Gastroesophageal sphincter (tissue), 3 donors: Measurements from ENCODE around the gene USP20.

Experiments
- CTCF ChIP-seq, 4 experiments: fragments of 200-600 bp in 2 of 4; fragments of 450-650 bp in 2 of 4; sonication (generic) in 1 of 4; IDR thresholded peaks; one replicate each; pipeline ENCODE4 v1.5.1; 2017 to 2019; ENCODE audit warnings: antibody characterized with exemption in 4 of 4, mild to moderate bottlenecking in 2 of 4, moderate library complexity in 2 of 4
- POLR2AphosphoS5 ChIP-seq: sonication (generic); formaldehyde crosslinking; IDR thresholded peaks from one replicate; pipeline ENCODE4 v1.6.1; 2017; ENCODE audit warnings: antibody characterized with exemption

DNA sequence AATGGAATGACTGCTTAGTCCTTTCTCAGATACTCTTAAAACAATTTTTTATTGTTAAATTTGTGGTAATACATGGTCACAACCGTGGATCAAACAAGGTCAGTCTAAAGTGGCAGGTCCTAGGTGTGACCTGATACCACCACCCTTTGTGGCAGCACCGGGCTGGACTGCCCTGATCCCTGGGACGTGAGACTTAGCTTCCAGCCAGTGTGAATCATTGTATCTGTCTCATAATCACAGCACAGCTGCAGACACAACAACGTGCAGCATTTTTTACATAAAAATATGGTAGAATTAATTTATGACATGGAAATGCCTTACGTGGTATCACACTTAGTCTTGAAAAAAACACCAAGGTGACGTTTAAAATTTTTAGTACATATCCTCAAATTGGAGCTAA, 24.5 kb upstream of the USP20 start:
- no peak for TF ChIP-seq POLR2AphosphoS5
- no peak for TF ChIP-seq CTCF (IDR thresholded peaks at IDR 0.05)
